ENCODE results near the gene CC2D1A. TPM values are rescaled to one million over a fixed set of nuclear protein-coding genes. Genes with fewer than 3 reads are reported as not detected.
A peak's percentile ranks its signal among the peaks of the same experiment; 100 is the strongest.

The CC2D1A gene
- total RNA-seq, 2 donors from 2014 or later, result 90.8 to 132 TPM

GRCh38 chr19:13926010-13926409 lies 20.0 kb downstream of the CC2D1A start:
- ATAC-seq (no peak), DNase-seq (no peak)
- intact Hi-C loops (cut with DNase I, micrococcal nuclease), result no loop called here

- DNase-seq, result no peak
- ATAC-seq, result no peak
- intact Hi-C loops (cut with DNase I, micrococcal nuclease), result no loop called here
Measured at GRCh38 chr19:13926715-13927114, 20.7 kb downstream of the CC2D1A start.

GRCh38 chr19:13929340-13929739 lies 23.3 kb downstream of the CC2D1A start:
- intact Hi-C loops (cut with DNase I, micrococcal nuclease), result no loop called here
- DNase-seq (no peak), ATAC-seq (no peak)

- DNase-seq (no peak), ATAC-seq (no peak)
- intact Hi-C loops (cut with DNase I, micrococcal nuclease), result no loop called here
Measured at GRCh38 chr19:13929956-13930355, 24.0 kb downstream of the CC2D1A start.

GRCh38 chr19:13930402-13930801 lies 24.4 kb downstream of the CC2D1A start:
- intact Hi-C loops (cut with DNase I, micrococcal nuclease), result no loop called here
- DNase-seq, result no peak
- no peak for ATAC-seq

GRCh38 chr19:13931391-13932148 lies 25.6 kb downstream of the CC2D1A start:
- DNase-seq (no peak), ATAC-seq (peak; percentile 8)
- intact Hi-C loops (cut with DNase I, micrococcal nuclease), result no loop called here

- ATAC-seq (no peak), DNase-seq (no peak)
- intact Hi-C loops (cut with DNase I, micrococcal nuclease), result no loop called here
Measured at GRCh38 chr19:13932149-13932637, 26.2 kb downstream of the CC2D1A start.

GRCh38 chr19:13932911-13933393 lies 27.0 kb downstream of the CC2D1A start:
- ATAC-seq (peak; percentile 23), DNase-seq (no peak)
- intact Hi-C loops (cut with DNase I, micrococcal nuclease), result no loop called here

- ATAC-seq (no peak), DNase-seq (no peak)
- intact Hi-C loops (cut with DNase I, micrococcal nuclease), result no loop called here
Measured at GRCh38 chr19:13934785-13935109, 28.7 kb downstream of the CC2D1A start.

- ATAC-seq, result no peak
Measured at GRCh38 chr19:13935765-13936510, 29.9 kb downstream of the CC2D1A start.

GRCh38 chr19:13937479-13938300 lies 31.7 kb downstream of the CC2D1A start:
- intact Hi-C loops (cut with DNase I, micrococcal nuclease), result no loop called here
- ATAC-seq (no peak), DNase-seq (no peak)

More at GRCh38 chr19:13935765-13936510, 29.9 kb downstream of the CC2D1A start:
- intact Hi-C loops (cut with DNase I, micrococcal nuclease), result no loop called here
- no peak for DNase-seq

- intact Hi-C loops (cut with DNase I, micrococcal nuclease), result no loop called here
- ATAC-seq (no peak), DNase-seq (no peak)
Measured at GRCh38 chr19:13938301-13939064, 32.5 kb downstream of the CC2D1A start, which contains the start of gene PODNL1. TSS of gene PODNL1 (minus strand) at chr19:13938417. CDS start at chr19:13938181, 236 bp downstream.

- intact Hi-C loops (cut with DNase I, micrococcal nuclease), result no loop called here
- no peak for DNase-seq
- ATAC-seq, result no peak
Measured at GRCh38 chr19:13942023-13942684, 36.2 kb downstream of the CC2D1A start.

- intact Hi-C loops (cut with DNase I, micrococcal nuclease), result no loop called here
- no peak for DNase-seq
- peak; percentile 30 for ATAC-seq
Measured at GRCh38 chr19:13946414-13946813, 40.4 kb downstream of the CC2D1A start.

- ATAC-seq (no peak), DNase-seq (no peak)
- intact Hi-C loops (cut with DNase I, micrococcal nuclease), result no loop called here
Measured at GRCh38 chr19:13951043-13951442, 45.0 kb downstream of the CC2D1A start.

- ATAC-seq (no peak), DNase-seq (no peak)
- intact Hi-C loops (cut with DNase I, micrococcal nuclease), result no loop called here
Measured at GRCh38 chr19:13951799-13952153, 45.8 kb downstream of the CC2D1A start.

- intact Hi-C loops (cut with DNase I, micrococcal nuclease), result no loop called here
- ATAC-seq, result peak; percentile 91
Measured at GRCh38 chr19:13952154-13952930, 46.3 kb downstream of the CC2D1A start, which contains the start of gene DCAF15. TSS of gene DCAF15 (plus strand) at chr19:13952509. CDS start at chr19:13952513, 4 bp downstream.

More at GRCh38 chr19:13952154-13952930, 46.3 kb downstream of the CC2D1A start, which contains the start of gene DCAF15:
- peak; percentile 99 to 100 for DNase-seq

Measured in left colon (tissue), 2 donors.